ENCODE results near the gene STK32C. TPM values are rescaled to one million over a fixed set of nuclear protein-coding genes. Genes with fewer than 3 reads are reported as not detected.
A peak's percentile ranks its signal among the peaks of the same experiment; 100 is the strongest.

Gene STK32C
- total and polyA plus RNA-seq, 8 donors = 9.9 to 18.2 (median 11.6) TPM

GRCh38 chr10:132254841-132255240, 52.9 kb downstream of the STK32C start:
- no peaks in the 10 kb centered on the region for H3K27me3 ChIP-seq
- TF ChIP-seq CTCF (IDR thresholded peaks at IDR 0.05) = no peak
- intact Hi-C loops (cut with DNase I) = no loop called here
- no peaks in the 10 kb centered on the region for H3K9me3 ChIP-seq
- no peak overlapping the region for H3K4me3 ChIP-seq
- no peak for DNase-seq
- H3K4me1 ChIP-seq = peaks cover 0 to 23% of the 10 kb centered on the region in 2 donors
- ATAC-seq = no peak
- no peaks in the 10 kb centered on the region for H3K36me3 ChIP-seq
- peak overlapping the region in 1 of 2 donors; percentile 8 for H3K27ac ChIP-seq

- Histone ChIP-seq H3K4me3 (no peak overlapping the region), H3K9me3 (no peaks in the 10 kb centered on the region), H3K27ac (no peak overlapping the region), H3K4me1 (peaks cover 0 to 35% of the 10 kb centered on the region in 2 donors), H3K27me3 (no peaks in the 10 kb centered on the region), H3K36me3 (no peaks in the 10 kb centered on the region)
- ATAC-seq = no peak
- no peak for TF ChIP-seq CTCF (IDR thresholded peaks at IDR 0.05)
- no peak for DNase-seq
- intact Hi-C loops (cut with DNase I) = no loop called here
Observed at GRCh38 chr10:132253092-132253687, 54.6 kb downstream of the STK32C start.

GRCh38 chr10:132252412-132252811, 55.3 kb downstream of the STK32C start:
- ATAC-seq (no peak), DNase-seq (no peak)
- H3K27me3 ChIP-seq = no peaks in the 10 kb centered on the region
- no peak for TF ChIP-seq CTCF (IDR thresholded peaks at IDR 0.05)
- intact Hi-C loops (cut with DNase I) = no loop called here
- H3K27ac ChIP-seq = no peak overlapping the region
- H3K4me3 ChIP-seq = no peak overlapping the region
- H3K36me3 ChIP-seq = no peaks in the 10 kb centered on the region
- no peaks in the 10 kb centered on the region for H3K9me3 ChIP-seq
- peaks cover 0 to 40% of the 10 kb centered on the region in 2 donors for H3K4me1 ChIP-seq

GRCh38 chr10:132251928-132252327, 55.8 kb downstream of the STK32C start:
- H3K27me3 ChIP-seq = no peaks in the 10 kb centered on the region
- H3K27ac ChIP-seq = no peak overlapping the region
- no peak for DNase-seq
- intact Hi-C loops (cut with DNase I) = no loop called here
- H3K36me3 ChIP-seq = no peaks in the 10 kb centered on the region
- no peaks in the 10 kb centered on the region for H3K9me3 ChIP-seq
- H3K4me1 ChIP-seq = peaks cover 0 to 40% of the 10 kb centered on the region in 2 donors
- TF ChIP-seq CTCF (IDR thresholded peaks at IDR 0.05) = no peak
- H3K4me3 ChIP-seq = no peak overlapping the region
- ATAC-seq = no peak

- no peak for ATAC-seq
- Histone ChIP-seq H3K27ac (no peak overlapping the region), H3K9me3 (no peaks in the 10 kb centered on the region), H3K4me3 (no peak overlapping the region), H3K36me3 (no peaks in the 10 kb centered on the region), H3K4me1 (peaks cover 0 to 30% of the 10 kb centered on the region in 2 donors), H3K27me3 (no peaks in the 10 kb centered on the region)
- intact Hi-C loops (cut with DNase I) = no loop called here
- DNase-seq = no peak
- no peak for TF ChIP-seq CTCF (IDR thresholded peaks at IDR 0.05)
Observed at GRCh38 chr10:132250481-132251475, 57.0 kb downstream of the STK32C start.

All from left lung (tissue), 10 donors.